GM18507 (cell line): ENCODE results near the gene NPFF.
"Not testable (repeated sequence)": the region's sequence is repeated elsewhere in the genome, so short reads cannot be mapped to it uniquely, and the experiment has no call there.

ENCODE experiments used
- DNase-seq: peaks from one replicate; pipeline ENCODE4 v3.0.0; 2011; ENCODE audit warnings: low read depth; ENCODE audit not compliant: insufficient read length; ENCODE audit errors: extremely low spot score
- FAIRE-seq: peaks from 2 replicates; lab custom pipeline; 2011; peaks lifted over from hg19 to GRCh38; lab: Jason Lieb, UNC

NPFF gene

DNA sequence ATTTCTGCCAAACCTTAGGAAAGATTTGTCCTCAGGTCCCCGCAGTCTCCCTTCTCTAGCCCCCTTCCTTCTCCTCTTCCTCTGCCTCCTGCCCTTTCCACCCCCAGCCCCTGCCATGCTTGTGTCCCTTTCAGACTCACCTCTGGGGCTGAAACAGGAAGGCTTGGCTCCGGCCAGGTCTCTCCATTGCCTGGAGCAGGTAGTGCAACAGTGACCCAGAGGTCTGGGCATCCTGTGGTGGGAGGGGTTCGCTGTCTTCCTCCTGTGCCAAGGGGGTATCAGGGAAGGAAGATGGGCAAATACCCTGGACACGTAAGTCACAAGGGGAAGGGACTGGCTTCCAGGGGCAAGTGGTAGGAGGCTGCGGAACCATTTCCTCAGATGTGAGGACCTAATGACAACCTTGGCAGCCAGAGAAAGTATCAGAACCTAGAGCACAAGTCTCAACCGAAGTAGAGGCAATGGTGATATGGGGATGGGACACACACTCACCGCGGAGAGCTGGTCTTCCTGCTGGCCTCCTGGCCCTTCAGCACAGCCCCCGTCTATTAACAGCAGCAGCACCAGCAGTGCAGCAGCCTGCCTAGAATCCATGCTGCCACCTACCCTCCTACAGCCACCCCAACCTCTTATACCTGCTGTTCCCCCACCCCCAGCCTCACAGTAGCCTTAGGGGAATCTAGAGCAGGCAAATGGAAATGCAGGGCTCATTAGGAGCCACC is at the start of gene NPFF:
Gene NPFF, minus strand, starts transcription at position 604 of the 722 bp plus-strand sequence. Its CDS starts 10 bp downstream, at position 594.
- FAIRE-seq, result no peak

GRCh38 chr12:53552361-53553327 is 45.4 kb upstream of the NPFF start:
- no peak for DNase-seq
- no peak for FAIRE-seq

More for the DNA sequence above, at the start of gene NPFF:
- DNase-seq, result no peak

DNA sequence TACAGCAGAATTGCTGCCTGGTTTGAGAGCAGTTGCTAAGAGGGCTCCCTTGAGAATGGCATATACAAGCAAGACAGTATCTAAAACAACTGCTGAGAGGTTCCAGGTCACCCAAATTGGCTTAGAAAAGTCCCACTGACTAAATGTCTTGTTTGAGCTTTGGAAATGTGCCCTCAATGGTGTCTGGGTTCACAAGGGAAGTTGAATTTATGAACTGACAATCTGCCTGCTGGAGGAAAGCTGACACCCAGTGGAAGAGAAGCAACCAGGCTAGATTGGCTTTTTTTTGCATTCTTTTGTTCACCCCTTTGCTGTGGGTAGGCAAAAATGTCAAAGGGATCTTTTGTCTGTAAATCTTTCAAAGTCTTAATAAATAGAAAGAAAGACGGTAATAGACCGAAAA is 44.6 kb upstream of the NPFF start:
- DNase-seq (no peak), FAIRE-seq (no peak)

DNA sequence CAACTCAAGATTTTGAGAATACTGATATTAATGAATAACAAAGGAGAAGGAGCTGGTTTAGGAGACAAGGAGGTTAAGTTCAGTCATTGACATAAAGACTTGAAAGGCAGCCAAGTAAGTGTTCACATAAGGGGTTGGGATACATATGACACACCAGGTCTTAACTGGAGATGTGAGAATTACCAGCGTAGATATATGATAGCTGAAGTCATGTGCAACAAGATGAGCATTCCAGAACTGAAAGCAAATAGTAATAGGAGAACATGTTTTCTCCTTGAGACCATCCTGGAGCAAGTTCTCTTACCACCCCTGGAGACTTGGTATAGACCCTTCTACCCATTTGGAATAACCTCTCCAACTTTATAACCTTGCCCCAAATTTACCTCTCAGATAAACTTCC is 43.3 kb upstream of the NPFF start:
- FAIRE-seq (no peak), DNase-seq (no peak)

GRCh38 chr12:53550131-53550530 is 42.8 kb upstream of the NPFF start:
- DNase-seq, FAIRE-seq: not testable (repeated sequence)

GRCh38 chr12:53548354-53548753 is 41.1 kb upstream of the NPFF start:
- not testable (repeated sequence) for DNase-seq, FAIRE-seq

DNA sequence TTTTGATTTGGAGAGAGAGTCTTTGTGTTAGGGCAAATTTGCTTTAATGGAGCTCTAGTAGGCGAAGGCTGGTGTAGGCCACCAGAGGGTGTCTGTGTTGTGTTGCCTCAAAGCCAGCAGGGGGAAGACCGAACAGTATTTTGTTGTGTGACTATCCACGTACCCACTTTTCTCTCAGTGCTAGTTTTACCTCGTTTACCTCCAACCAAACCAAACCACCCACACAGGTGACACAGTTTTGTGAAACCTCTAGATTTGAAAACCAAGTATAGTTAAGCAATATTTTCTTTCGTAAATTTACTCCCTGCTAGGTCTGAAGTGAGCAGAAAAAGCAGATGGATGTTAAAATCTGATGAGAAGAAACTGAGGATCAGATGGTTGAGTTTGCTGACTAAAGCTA is 36.3 kb upstream of the NPFF start:
- FAIRE-seq, result peak; percentile 76
- peak; percentile 57 for DNase-seq

DNA sequence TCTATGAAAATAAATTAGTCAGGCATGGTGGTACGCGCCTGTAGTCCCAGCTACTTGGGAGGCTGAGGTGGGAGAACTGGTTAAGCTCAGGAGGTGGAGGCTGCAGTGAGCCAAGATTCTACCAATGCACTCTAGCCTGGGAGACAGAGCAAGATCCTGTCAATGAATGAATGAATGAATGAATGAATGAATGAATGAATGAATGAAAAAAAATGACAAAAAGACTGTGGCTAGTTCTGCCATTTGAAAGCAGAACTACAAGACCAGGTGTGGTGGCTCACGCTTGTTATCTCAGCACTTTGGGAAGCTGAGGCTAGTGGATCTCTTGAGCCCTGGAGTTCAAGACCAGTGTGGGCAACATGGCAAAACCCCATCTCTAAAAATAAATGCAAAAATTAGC is 32.2 kb upstream of the NPFF start:
- no peak for FAIRE-seq
- no peak for DNase-seq

- DNase-seq (no peak), FAIRE-seq (no peak)
Observed at GRCh38 chr12:53538209-53538689, 31.0 kb upstream of the NPFF start.

- DNase-seq, result no peak
- FAIRE-seq, result no peak
Observed at GRCh38 chr12:53536962-53537361, 29.7 kb upstream of the NPFF start.

- no peak for FAIRE-seq
- DNase-seq, result no peak
Observed at GRCh38 chr12:53533471-53533870, 26.2 kb upstream of the NPFF start.

- FAIRE-seq, result no peak
- DNase-seq, result no peak
Observed at GRCh38 chr12:53532524-53533445, 25.5 kb upstream of the NPFF start.

DNA sequence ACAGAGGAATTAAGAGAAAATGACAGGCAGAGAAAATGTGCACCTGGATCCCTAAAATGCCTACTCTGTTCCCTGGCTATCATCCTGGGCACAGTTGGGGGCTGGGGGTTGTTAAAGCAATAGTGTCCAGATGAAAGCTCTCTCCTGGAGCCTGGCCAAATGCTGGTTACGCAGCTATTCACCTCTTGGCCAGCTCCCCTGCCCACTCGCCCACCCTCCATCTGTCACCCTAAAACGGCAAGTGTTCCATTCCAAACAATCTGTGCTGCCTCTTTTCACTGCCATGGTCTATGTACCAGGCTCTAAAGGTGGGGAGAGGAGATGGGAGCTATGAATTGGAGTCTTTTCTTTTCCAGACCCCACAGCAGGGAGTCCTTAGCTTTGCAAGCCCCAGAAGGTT is 24.7 kb upstream of the NPFF start:
- DNase-seq (no peak), FAIRE-seq (no peak)

DNA sequence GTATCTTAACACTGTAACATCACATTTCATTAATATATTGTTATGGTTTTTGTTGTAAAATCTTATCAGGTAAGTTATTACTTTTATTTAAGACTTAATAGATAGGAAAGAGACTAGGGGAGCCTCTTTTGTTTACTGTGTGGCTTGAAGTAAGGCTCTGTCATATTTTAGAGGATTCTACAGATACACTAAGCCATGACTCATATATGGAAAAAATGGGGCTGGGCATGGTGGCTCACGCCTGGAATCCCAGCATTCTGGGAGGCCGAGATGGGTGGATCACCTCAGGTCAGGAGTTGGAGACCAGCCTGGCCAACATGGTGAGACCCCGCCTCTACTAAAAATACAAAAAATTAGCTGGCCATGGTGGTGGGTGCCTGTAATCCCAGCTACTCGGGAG is 23.6 kb upstream of the NPFF start:
- no peak for FAIRE-seq
- no peak for DNase-seq

DNA sequence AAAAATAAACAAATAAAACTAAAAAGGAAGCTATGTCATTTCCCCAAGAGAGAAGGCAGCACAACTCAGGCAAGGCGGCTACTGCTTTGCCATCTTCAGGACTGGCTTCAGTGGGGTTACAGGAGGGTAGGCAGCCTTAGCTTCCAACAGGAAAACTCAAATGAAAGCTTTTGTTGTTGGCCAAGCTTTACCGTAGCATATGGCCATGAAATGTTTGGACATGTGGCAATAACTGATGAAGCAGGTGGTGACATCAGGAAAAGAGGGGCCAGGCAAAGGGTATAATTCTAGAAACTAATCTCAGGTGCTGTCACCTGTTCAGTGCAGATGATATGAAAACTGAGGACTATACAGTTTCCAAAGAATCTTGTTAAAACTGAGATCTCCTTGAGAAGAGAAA is 22.8 kb upstream of the NPFF start:
- DNase-seq, result no peak
- FAIRE-seq, result no peak

- DNase-seq (no peak), FAIRE-seq (no peak)
Observed at GRCh38 chr12:53524476-53524875, 17.2 kb upstream of the NPFF start.

DNA sequence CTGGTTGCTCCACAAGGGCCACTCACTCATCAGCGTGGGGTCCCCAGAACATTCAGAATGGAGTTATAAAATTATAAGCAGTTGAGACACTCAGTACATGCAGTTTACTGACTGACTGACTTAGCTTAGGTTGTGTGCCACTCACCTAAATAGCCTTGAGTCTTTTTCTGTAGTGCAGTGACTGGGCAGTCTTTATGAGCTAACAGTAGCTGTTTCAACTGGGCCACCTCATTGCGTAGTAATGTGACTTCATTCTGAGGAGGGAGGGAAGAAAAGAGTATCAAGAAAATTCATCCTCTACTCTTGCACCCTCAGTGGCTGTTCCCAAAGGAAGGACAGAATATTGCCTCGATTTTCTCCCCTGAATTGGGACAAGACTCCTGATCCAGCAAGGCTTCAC is 15.8 kb upstream of the NPFF start:
- DNase-seq (no peak), FAIRE-seq (no peak)

DNA sequence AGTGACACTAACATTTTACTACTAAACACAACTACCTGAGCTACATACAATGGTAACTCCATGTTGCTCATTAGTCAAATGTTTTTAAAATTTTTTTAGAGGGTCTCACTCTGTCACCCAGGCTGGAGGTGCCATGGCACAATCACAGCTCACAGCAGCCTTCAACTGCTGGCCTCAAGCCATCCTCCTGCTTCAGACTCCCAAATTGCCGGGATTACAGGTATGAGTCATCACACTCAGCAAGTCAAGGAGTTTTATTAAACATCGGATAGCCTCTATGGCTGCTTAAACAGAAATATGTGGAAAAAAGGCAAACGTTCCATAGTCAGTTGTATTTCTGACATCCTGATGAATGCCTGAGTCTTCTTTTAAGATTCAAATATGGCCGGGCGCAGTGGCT is 11.1 kb upstream of the NPFF start:
- DNase-seq (no peak), FAIRE-seq (no peak)

GRCh38 chr12:53516758-53517455 is 9.6 kb upstream of the NPFF start:
- FAIRE-seq, result no peak

More at GRCh38 chr12:53516758-53517455, 9.6 kb upstream of the NPFF start:
- no peak for DNase-seq
